OCI-LY7 (cell line): ENCODE measurements around the gene SUB1. TPM values are rescaled to one million over a fixed set of nuclear protein-coding genes. Genes with fewer than 3 reads are reported as not detected.

Source experiments
- BruUV-seq: library from RNA; stranded (reverse); fragments of 400-500 nt; replicated peaks from 2 replicates; lab custom pipeline; 2021; lab: Mats Ljungman, UMichigan
- CTCF ChIA-PET: fragments of 300-600 bp; sonication (Branson Sonifier 250); formaldehyde crosslinking; loops from one replicate; lab custom pipeline; 2022; ENCODE audit warnings: antibody characterized with exemption; ENCODE audit not compliant: unreplicated experiment; lab: Charles Lee
- POLR2A ChIA-PET: fragments of 300-600 bp; sonication (Branson Sonifier 250); formaldehyde crosslinking; loops from one replicate; lab custom pipeline; 2022; ENCODE audit warnings: antibody characterized with exemption; lab: Charles Lee
- DNase-seq: peaks from one replicate; pipeline ENCODE4 v3.0.0-alpha.2; 2015; ENCODE audit warnings: low spot score
- H2AFZ ChIP-seq: fragments of 200-600 bp; sonication (generic), shearing (Covaris generic); 2 replicates; pipeline ENCODE4 v1.6.1; 2014; ENCODE audit warnings: mild to moderate bottlenecking, antibody characterized with exemption, low read length, moderate library complexity
- H3K27ac ChIP-seq: fragments of 200-600 bp; sonication (generic); 2 replicates; pipeline ENCODE4 v1.5.1; 2014; ENCODE audit warnings: mixed run types, low read depth, mild to moderate bottlenecking, moderate library complexity, low read length, inconsistent platforms; ENCODE audit not compliant: poor library complexity, severe bottlenecking
- H3K36me3 ChIP-seq: fragments of 200-600 bp; sonication (generic); 2 replicates; pipeline ENCODE4 v1.6.1; 2014; ENCODE audit warnings: mild to moderate bottlenecking, antibody characterized with exemption, low read length, moderate library complexity, mixed read lengths; ENCODE audit not compliant: insufficient read depth
- H3K4me1 ChIP-seq: fragments of 200-600 bp; sonication (generic); 2 replicates; pipeline ENCODE4 v1.5.1; 2014; ENCODE audit warnings: mild to moderate bottlenecking, low read length; ENCODE audit not compliant: insufficient read depth, poor library complexity, severe bottlenecking
- H3K4me2 ChIP-seq: fragments of 200-600 bp; sonication (generic); 2 replicates; pipeline ENCODE4 v1.6.1; 2014; ENCODE audit warnings: mild to moderate bottlenecking, low read length
- H3K4me3 ChIP-seq: fragments of 200-600 bp; sonication (generic); 2 replicates; pipeline ENCODE4 v1.5.1; 2014; ENCODE audit warnings: mild to moderate bottlenecking, low read depth, low read length; ENCODE audit not compliant: poor library complexity, severe bottlenecking
- H3K79me2 ChIP-seq: fragments of 200-600 bp; sonication (generic); 2 replicates; pipeline ENCODE4 v1.6.1; 2016; ENCODE audit warnings: low read depth, mild to moderate bottlenecking, low read length, moderate library complexity, mixed read lengths; ENCODE audit not compliant: insufficient read depth
- H3K9me2 ChIP-seq: fragments of 200-600 bp; sonication (generic); 2 replicates; pipeline ENCODE4 v1.6.1; 2016; ENCODE audit warnings: mild to moderate bottlenecking, low read length, mixed read lengths; ENCODE audit not compliant: insufficient read depth
- H3K9me3 ChIP-seq: fragments of 200-600 bp; sonication (generic); 2 replicates; pipeline ENCODE4 v1.6.1; 2014; ENCODE audit warnings: mild to moderate bottlenecking, mixed run types, low read length, mixed read lengths
- H4K20me1 ChIP-seq: fragments of 200-600 bp; sonication (generic); 2 replicates; pipeline ENCODE4 v1.6.1; 2014; ENCODE audit warnings: mild to moderate bottlenecking, antibody characterized with exemption, low read length, moderate library complexity, mixed read lengths; ENCODE audit not compliant: insufficient read depth
- EZH2phosphoT487 ChIP-seq: fragments of 200-600 bp; sonication (generic); IDR thresholded peaks from 2 replicates; pipeline ENCODE4 v1.6.1; 2018; ENCODE audit warnings: low read depth, borderline replicate concordance, mild to moderate bottlenecking, mixed run types, antibody characterized with exemption, low read length, moderate library complexity, mixed read lengths
- intact Hi-C: fragments of 100-400 bp; cut with micrococcal nuclease; formaldehyde crosslinking; loops from one replicate; pipeline ENCODE4 v1.10.0; 2022; ENCODE audit not compliant: unreplicated experiment
- total RNA-seq, 2 experiments: library from RNA; depleted of rRNA in 1 of 2; stranded (reverse); fragments of >200 nt in 1 of 2; shearing (Covaris generic) in 1 of 2; gene quantifications; 2 replicates each; pipeline ENCODE4 v1.2.3, GENCODE V29; 2014 to 2022
- TF ChIP-seq, protein P1 (sequence below): fragments of 200-600 bp; sonication (generic); conservative IDR thresholded peaks from 2 replicates; pipeline ENCODE4 v1.5.1; 2014; ENCODE audit warnings: mild to moderate bottlenecking, antibody characterized with exemption, low read length, moderate library complexity, mixed read lengths

The SUB1 gene
- total RNA-seq, 2 experiments from 2014 or later: 40.3 to 69.2 TPM

DNA sequence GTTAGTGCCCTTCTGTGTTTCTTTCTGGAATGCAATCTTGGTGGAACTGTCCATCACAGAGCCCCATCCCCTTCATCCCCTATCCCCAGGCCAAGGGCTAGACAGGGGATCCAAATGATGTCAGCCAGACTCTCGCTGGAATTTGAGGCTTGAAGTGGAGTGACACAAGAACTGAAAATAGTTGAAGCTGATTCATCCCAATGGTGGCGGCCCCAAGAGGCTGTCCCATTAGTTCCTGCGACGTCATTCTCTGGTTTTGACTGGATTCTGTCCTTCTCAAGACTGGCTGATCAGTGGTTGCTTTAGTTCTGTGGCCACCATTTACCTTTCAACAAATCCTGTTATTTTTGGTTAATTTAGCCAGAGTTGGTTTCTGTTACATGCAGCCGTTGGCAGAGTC lies 59.9 kb downstream of the SUB1 start:
- Histone ChIP-seq H3K27ac (no peak overlapping the region), H3K79me2 (no peaks in the 10 kb centered on the region), H3K4me2 (no peak overlapping the region), H3K4me3 (no peak overlapping the region), H4K20me1 (no peaks in the 10 kb centered on the region), H3K4me1 (no peaks in the 10 kb centered on the region), H2AFZ (no peak overlapping the region), H3K9me2 (no peaks in the 10 kb centered on the region), H3K36me3 (no peaks in the 10 kb centered on the region), H3K9me3 (no peaks in the 10 kb centered on the region)
- TF ChIP-seq EZH2phosphoT487: no peak
- TF ChIP-seq, protein P1, sequence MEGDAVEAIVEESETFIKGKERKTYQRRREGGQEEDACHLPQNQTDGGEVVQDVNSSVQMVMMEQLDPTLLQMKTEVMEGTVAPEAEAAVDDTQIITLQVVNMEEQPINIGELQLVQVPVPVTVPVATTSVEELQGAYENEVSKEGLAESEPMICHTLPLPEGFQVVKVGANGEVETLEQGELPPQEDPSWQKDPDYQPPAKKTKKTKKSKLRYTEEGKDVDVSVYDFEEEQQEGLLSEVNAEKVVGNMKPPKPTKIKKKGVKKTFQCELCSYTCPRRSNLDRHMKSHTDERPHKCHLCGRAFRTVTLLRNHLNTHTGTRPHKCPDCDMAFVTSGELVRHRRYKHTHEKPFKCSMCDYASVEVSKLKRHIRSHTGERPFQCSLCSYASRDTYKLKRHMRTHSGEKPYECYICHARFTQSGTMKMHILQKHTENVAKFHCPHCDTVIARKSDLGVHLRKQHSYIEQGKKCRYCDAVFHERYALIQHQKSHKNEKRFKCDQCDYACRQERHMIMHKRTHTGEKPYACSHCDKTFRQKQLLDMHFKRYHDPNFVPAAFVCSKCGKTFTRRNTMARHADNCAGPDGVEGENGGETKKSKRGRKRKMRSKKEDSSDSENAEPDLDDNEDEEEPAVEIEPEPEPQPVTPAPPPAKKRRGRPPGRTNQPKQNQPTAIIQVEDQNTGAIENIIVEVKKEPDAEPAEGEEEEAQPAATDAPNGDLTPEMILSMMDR: no peak
- DNase-seq: no peak
- CTCF ChIA-PET: no interaction called here
- POLR2A ChIA-PET: no interaction called here
- intact Hi-C loops: no loop called here
- no TSS peak for BruUV-seq

DNA sequence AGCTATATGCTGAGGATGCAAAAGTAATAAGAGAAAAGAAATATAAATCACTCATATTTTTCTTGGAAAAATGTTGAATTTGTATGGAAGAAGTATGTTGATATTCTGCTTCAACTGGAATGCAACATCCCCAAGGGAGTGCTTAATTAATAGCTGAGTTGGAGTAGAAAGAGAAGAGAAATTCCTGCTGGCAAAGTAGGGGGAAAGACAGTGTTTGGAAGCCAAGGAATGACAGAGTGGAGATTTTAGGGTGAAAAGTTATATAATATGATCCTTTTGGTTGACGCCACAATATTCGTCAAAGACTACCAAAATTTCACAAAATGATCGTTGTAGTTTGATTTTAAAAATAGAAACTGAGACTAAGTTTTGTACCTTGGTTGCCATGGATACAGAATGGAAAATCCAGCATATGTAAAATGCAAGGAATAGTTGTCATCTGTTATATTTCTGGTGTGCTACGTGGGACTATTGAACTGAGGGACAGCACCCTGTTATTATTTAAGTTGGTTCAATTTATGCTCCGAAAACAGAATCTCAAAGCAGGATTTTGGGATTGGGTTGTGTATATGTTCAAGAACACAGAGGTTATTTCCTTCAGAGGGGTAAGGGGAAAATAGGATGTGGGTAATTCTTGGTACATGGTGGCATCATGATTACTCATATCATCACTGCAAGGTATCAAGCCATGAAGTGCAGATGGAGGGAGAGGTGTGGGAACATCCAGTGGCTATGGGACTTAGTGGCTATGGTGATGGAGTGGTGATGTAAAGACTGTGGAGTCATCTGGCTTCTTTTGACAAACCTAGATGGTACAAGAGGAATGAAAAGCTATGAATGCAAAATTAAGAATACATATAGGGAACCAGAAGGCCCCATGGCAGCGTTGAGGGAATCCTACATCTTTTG lies 61.0 kb downstream of the SUB1 start:
- Histone ChIP-seq H3K9me3 (no peaks in the 10 kb centered on the region), H3K27ac (no peak overlapping the region), H3K4me2 (no peak overlapping the region), H3K79me2 (no peaks in the 10 kb centered on the region), H4K20me1 (no peaks in the 10 kb centered on the region), H3K36me3 (no peaks in the 10 kb centered on the region), H3K4me1 (no peaks in the 10 kb centered on the region), H3K4me3 (no peak overlapping the region), H2AFZ (no peak overlapping the region), H3K9me2 (no peaks in the 10 kb centered on the region)
- no TSS peak for BruUV-seq
- TF ChIP-seq, protein P1: no peak
- TF ChIP-seq EZH2phosphoT487: no peak
- intact Hi-C loops: no loop called here
- no peak for DNase-seq
- ChIA-PET POLR2A (no interaction called here), CTCF (no interaction called here)

DNA sequence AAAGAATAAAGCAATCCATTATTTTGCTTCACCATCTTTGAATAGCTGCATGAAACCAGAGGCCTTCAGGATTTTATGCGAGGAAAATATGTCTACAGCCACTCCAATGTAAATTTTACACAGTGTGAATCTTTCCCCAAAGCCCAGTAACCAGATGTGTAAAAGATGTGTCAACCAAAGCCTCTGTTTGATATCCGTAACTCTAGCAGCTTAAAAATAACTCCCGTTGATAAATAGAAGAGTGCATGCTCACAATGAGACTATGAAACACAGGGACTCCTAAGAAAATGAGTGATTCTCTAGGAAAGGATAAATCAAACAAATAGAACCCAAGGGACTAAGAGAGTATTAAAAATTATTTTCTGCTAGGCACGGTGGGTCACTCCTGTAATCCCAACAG lies 65.7 kb downstream of the SUB1 start:
- intact Hi-C loops: no loop called here
- Histone ChIP-seq H2AFZ (no peak overlapping the region), H3K4me2 (no peak overlapping the region), H3K79me2 (no peaks in the 10 kb centered on the region), H3K4me3 (no peak overlapping the region), H3K36me3 (no peaks in the 10 kb centered on the region), H4K20me1 (no peaks in the 10 kb centered on the region), H3K9me2 (no peaks in the 10 kb centered on the region), H3K9me3 (no peaks in the 10 kb centered on the region), H3K27ac (no peak overlapping the region), H3K4me1 (no peaks in the 10 kb centered on the region)
- POLR2A ChIA-PET: no interaction called here
- CTCF ChIA-PET: interaction anchor here (0.6 kb wide), 1 partner anchor 126 kb away, joined by 4 read pairs; no protein-coding TSS in a partner anchor
- TF ChIP-seq, protein P1: no peak
- TF ChIP-seq EZH2phosphoT487: no peak
- no TSS peak for BruUV-seq
- no peak for DNase-seq
